Thoracic aorta (tissue), 2 donors: Measurements from ENCODE around the gene POLRMT. TPM values are rescaled to one million over a fixed set of nuclear protein-coding genes. Genes with fewer than 3 reads are reported as not detected.
"Not testable (repeated sequence)": the region's sequence is repeated elsewhere in the genome, so short reads cannot be mapped to it uniquely, and the experiment has no call there.

Source experiments
- ATAC-seq: fragments of 150-250 bp; one replicate; pipeline ENCODE4 v1.8.0; 2017; ENCODE audit warnings: low read depth; ENCODE audit not compliant: insufficient number of reproducible peaks, low FRiP score
- DNase-seq: peaks from one replicate; pipeline ENCODE4 v3.0.0-alpha.2; 2020; ENCODE audit warnings: low spot score
- H3K27ac ChIP-seq, 2 donors: fragments of 200-600 bp; sonication (generic); 1 replicate in 1 of 2; 2 replicates in 1 of 2; pipeline ENCODE4 v1.5.1; 2016; ENCODE audit warnings: mild to moderate bottlenecking in 2 of 2, moderate library complexity in 2 of 2
- H3K27me3 ChIP-seq: fragments of 200-600 bp; sonication (generic); replicated peaks from 2 replicates; pipeline ENCODE4 v1.6.0; 2016; ENCODE audit warnings: mild to moderate bottlenecking; ENCODE audit not compliant: insufficient read depth
- H3K36me3 ChIP-seq: fragments of 200-600 bp; sonication (generic); one replicate; pipeline ENCODE4 v1.5.1; 2016
- H3K4me1 ChIP-seq, 2 donors: fragments of 200-600 bp; sonication (generic); 1 replicate in 1 of 2; 2 replicates in 1 of 2; pipeline versions ENCODE4 v1.5.1 to v1.6.0; 2016; ENCODE audit warnings: low read depth in 2 of 2, mild to moderate bottlenecking in 1 of 2; ENCODE audit not compliant: control insufficient read depth in 1 of 2
- H3K4me3 ChIP-seq: fragments of 200-600 bp; sonication (generic); 2 replicates; pipeline ENCODE4 v1.5.1; 2016; ENCODE audit warnings: mild to moderate bottlenecking
- H3K9me3 ChIP-seq: fragments of 200-600 bp; sonication (generic); 2 replicates; pipeline ENCODE4 v1.5.1; 2016
- total RNA-seq, 2 donors: library from RNA; depleted of rRNA; stranded (reverse); fragments of >200 nt; gene quantifications; one replicate each; pipeline versions ENCODE4 v1.1.0 to v1.2.3, GENCODE V29; 2016
- TF ChIP-seq, protein P1 (sequence below): fragments of 200-600 bp; sonication (generic); IDR thresholded peaks from one replicate; pipeline ENCODE4 v1.5.1; 2019; ENCODE audit warnings: antibody characterized with exemption

The POLRMT gene
- total RNA-seq, 2 donors from 2014 or later = 23.8 to 30.9 TPM

DNA sequence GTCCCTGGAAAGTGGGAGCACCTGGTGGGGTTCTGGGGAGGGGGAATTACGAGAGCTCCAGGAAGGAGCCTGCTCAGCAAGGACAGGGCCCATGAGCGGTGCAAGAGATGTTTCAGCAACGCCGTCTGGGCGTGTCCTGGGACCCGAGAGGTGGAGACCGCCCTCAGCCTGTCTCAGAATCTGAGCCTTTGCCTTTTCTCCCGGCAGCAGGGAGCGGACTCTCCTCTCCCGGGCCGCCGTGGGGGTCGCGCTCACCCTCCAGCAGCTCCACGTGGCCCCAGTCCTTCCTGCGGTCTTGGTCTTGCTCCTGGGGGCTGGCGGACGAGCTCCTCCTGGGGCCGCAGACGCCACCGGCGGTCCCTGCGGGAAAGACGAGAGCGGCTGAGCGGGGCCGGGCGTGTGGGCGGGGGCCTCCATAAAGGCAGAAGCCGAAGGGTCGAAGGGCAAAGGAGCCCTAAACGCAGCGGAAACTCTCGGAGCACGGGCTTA lies 714 bp downstream of the POLRMT start:
- Histone ChIP-seq H3K4me1 (peaks cover 15 to 18% of the 10 kb centered on the region in 2 donors), H3K27ac (no peak overlapping the region), H3K27me3 (no peaks in the 10 kb centered on the region), H3K9me3 (no peaks in the 10 kb centered on the region), H3K36me3 (peaks cover 3% of the 10 kb centered on the region), H3K4me3 (peak overlapping the region; percentile 79)
- ATAC-seq (no peak), DNase-seq (no peak)
- TF ChIP-seq, protein P1, sequence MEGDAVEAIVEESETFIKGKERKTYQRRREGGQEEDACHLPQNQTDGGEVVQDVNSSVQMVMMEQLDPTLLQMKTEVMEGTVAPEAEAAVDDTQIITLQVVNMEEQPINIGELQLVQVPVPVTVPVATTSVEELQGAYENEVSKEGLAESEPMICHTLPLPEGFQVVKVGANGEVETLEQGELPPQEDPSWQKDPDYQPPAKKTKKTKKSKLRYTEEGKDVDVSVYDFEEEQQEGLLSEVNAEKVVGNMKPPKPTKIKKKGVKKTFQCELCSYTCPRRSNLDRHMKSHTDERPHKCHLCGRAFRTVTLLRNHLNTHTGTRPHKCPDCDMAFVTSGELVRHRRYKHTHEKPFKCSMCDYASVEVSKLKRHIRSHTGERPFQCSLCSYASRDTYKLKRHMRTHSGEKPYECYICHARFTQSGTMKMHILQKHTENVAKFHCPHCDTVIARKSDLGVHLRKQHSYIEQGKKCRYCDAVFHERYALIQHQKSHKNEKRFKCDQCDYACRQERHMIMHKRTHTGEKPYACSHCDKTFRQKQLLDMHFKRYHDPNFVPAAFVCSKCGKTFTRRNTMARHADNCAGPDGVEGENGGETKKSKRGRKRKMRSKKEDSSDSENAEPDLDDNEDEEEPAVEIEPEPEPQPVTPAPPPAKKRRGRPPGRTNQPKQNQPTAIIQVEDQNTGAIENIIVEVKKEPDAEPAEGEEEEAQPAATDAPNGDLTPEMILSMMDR = no peak

DNA sequence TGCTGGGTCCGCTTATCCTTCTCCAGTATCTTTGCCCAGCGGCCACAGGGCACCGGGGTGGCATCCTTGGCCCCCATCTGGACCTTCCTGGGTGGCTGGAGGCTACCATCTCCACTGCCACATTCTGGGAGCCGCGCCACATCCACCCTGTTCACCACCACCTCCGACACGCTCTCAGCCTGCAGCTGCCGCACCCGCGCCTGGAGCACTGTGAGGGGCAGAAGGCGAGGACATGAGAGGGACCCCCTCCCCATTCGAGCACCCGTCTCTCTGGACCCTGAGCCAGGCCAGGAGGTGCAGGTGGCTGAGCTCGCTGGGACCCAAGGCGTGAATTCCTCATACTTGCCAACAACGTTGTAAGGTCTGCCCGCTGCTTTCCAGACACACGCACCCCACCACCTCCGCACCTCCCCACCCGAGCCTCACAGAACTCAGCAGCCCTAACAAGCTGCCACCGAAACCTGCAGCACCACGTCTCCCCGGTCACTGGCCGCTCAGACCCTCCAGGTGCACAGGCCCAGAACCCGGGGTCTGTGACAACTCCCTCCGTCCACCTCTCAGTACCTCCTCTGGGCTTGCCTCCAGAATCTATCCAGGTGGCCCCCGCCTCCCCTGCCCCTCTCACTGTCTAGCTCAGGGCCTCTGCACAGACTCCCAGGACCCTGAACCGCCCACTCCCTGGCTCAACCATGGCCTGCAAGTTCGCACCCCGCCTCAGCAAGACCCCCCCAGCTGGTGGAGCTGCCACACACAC lies 3.2 kb downstream of the POLRMT start:
- H3K27ac ChIP-seq = no peak overlapping the region
- TF ChIP-seq, protein P1 = no peak
- H3K4me3 ChIP-seq = no peak overlapping the region
- H3K36me3 ChIP-seq = peaks cover 8% of the 10 kb centered on the region
- no peaks in the 10 kb centered on the region for H3K9me3 ChIP-seq
- no peak for DNase-seq
- no peaks in the 10 kb centered on the region for H3K27me3 ChIP-seq
- no peak for ATAC-seq
- peaks cover 15 to 18% of the 10 kb centered on the region in 2 donors for H3K4me1 ChIP-seq

DNA sequence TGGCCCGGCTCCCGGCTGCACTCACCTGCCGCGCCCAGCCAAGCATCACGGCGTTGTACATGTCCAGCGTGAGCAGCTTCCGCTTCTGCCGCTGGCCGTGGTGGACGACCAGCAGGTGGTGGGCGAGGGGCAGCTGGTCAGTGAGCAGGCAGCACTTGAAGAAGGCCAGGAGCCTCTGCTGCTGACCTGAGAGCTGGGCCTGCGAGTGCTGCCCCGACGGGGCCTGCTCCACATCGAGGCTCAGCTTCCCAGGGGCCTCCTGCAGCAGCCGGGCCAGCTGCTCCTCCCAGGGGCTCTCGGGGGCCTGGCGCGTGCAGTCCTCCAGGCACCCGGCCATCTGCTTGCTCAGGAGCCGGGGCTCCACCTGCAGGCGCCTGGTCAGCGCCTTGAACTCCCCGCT lies 3.8 kb downstream of the POLRMT start:
- peaks cover 15 to 18% of the 10 kb centered on the region in 2 donors for H3K4me1 ChIP-seq
- not testable (repeated sequence) for H3K4me3 ChIP-seq, H3K27ac ChIP-seq, H3K27me3 ChIP-seq, H3K36me3 ChIP-seq, H3K9me3 ChIP-seq, ATAC-seq, DNase-seq

DNA sequence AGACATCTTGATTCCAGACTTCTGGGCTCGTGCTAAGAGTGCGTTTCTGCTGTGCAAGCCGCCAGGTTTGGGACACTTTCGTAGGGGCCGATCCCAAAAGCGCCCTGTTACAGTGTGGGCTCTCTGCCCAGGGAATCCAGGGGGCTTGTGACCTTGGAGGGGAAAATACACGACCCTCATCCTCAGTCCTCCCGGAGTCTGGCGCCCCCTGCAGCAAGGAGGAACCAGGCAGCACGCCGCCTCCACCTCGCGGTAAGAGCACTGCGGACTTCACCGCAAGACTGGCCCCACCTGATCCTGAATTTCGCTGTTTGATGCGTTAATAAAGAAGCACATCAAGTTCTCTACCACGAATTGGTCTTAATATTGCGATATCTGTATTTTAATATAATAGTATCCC lies 5.2 kb downstream of the POLRMT start:
- Histone ChIP-seq H3K27me3 (no peaks in the 10 kb centered on the region), H3K27ac (no peak overlapping the region), H3K4me3 (no peak overlapping the region), H3K36me3 (peaks cover 11% of the 10 kb centered on the region), H3K9me3 (no peaks in the 10 kb centered on the region), H3K4me1 (peaks cover 10 to 11% of the 10 kb centered on the region in 2 donors)
- TF ChIP-seq, protein P1 = no peak
- ATAC-seq (no peak), DNase-seq (no peak)

DNA sequence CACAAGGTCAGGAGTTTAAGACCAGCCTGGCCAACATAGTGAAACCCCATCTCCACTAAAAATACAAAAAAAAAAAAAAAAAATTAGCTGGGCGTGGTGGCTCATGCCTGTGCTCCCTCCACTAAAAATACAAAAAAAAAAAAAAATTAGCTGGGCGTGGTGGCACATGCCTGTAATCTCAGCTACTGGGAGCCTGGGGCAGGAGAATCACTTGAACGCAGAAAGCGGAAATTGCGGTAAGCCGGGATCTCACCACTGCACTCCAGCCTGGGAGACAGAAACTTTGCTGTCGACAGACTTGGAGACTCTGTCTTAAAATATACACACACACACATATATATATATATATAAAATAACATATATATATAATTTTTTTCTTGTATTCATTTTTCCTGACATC lies 6.8 kb downstream of the POLRMT start:
- DNase-seq, H3K4me1 ChIP-seq, H3K27me3 ChIP-seq, H3K9me3 ChIP-seq, H3K27ac ChIP-seq, H3K4me3 ChIP-seq, ATAC-seq: not testable (repeated sequence)
- peaks cover 19% of the 10 kb centered on the region for H3K36me3 ChIP-seq

DNA sequence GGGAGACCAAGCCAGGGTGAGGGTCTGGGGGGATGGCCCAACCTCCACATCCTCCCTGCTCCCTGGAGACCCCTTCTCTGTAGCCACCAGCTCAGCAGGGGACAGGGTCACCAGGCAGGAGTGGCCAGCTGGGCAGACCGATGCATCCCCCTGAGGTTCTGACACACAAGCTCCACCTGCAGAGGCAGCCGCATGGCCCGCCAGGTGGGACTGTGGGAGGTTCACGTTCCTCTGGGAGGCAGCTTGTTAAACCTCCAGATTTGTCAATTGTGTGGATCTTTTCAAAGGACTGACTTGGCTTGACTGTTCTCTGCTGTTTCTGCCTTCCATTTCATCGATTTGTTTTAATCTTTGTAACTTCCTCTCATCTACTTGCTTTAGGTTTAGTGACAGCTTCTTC lies 8.1 kb downstream of the POLRMT start:
- Histone ChIP-seq H3K9me3 (no peaks in the 10 kb centered on the region), H3K27me3 (no peaks in the 10 kb centered on the region), H3K36me3 (peaks cover 22% of the 10 kb centered on the region), H3K4me3 (no peak overlapping the region), H3K27ac (no peak overlapping the region), H3K4me1 (no peaks in the 10 kb centered on the region)
- ATAC-seq (no peak), DNase-seq (no peak)
- TF ChIP-seq, protein P1 = no peak
